PC-3 (cell line): ENCODE data around the gene NAPB. TPM values are rescaled to one million over a fixed set of nuclear protein-coding genes. Genes with fewer than 3 reads are reported as not detected.

Experiments
- ATAC-seq: fragments of 200-7000 bp; cut with Tn5 transposase; 2 replicates; pipeline ENCODE4 v1.9.1; 2020; ENCODE audit warnings: mild to moderate bottlenecking, moderate library complexity
- BruUV-seq: library from RNA; stranded (reverse); fragments of 400-500 nt; replicated peaks from 2 replicates; lab custom pipeline; 2021; lab: Mats Ljungman, UMichigan
- CTCF ChIA-PET: fragments of 300-600 bp; sonication (Branson Sonifier 250); formaldehyde crosslinking; loops from one replicate; lab custom pipeline; 2022; ENCODE audit warnings: antibody characterized with exemption; lab: Charles Lee
- POLR2A ChIA-PET: fragments of 300-600 bp; sonication (Branson Sonifier 250); formaldehyde crosslinking; loops from one replicate; lab custom pipeline; 2022; ENCODE audit warnings: antibody characterized with exemption; ENCODE audit not compliant: unreplicated experiment; lab: Charles Lee
- DNase-seq: peaks from one replicate; pipeline ENCODE4 v3.0.0-alpha.2; 2015
- H2AFZ ChIP-seq: fragments of 300-600 bp; sonication (generic); 2 replicates; pipeline ENCODE4 v1.6.0; 2016; ENCODE audit warnings: antibody characterized with exemption, low read length
- H3F3A ChIP-seq: fragments of 300-600 bp; sonication (generic); one replicate; pipeline ENCODE4 v1.6.0; 2017; ENCODE audit warnings: antibody characterized with exemption, low read length, control low read depth, mild to moderate bottlenecking; ENCODE audit not compliant: unreplicated experiment
- H3K27ac ChIP-seq: fragments of 300-600 bp; sonication (generic); 2 replicates; pipeline ENCODE4 v1.5.1; 2016; ENCODE audit warnings: mild to moderate bottlenecking, low read length
- H3K27me3 ChIP-seq: fragments of 300-600 bp; sonication (generic); 2 replicates; pipeline ENCODE4 v1.6.1; 2016; ENCODE audit warnings: low read length, mixed read lengths
- H3K36me3 ChIP-seq: fragments of 300-600 bp; sonication (generic); 2 replicates; pipeline ENCODE4 v1.6.1; 2016; ENCODE audit warnings: low read depth, mixed run types, low read length, mixed read lengths
- H3K4me1 ChIP-seq: fragments of 300-600 bp; sonication (generic); 2 replicates; pipeline ENCODE4 v1.5.1; 2016; ENCODE audit warnings: low read length; ENCODE audit not compliant: insufficient read depth
- H3K4me2 ChIP-seq: fragments of 300-600 bp; sonication (generic); 2 replicates; pipeline ENCODE4 v1.6.0; 2016; ENCODE audit warnings: low read length
- H3K4me3 ChIP-seq: fragments of 300-600 bp; sonication (generic); 2 replicates; pipeline ENCODE4 v1.5.1; 2016; ENCODE audit warnings: mild to moderate bottlenecking, low read length, mixed read lengths
- H3K79me2 ChIP-seq: fragments of 300-600 bp; sonication (generic); 2 replicates; pipeline ENCODE4 v1.6.1; 2017; ENCODE audit warnings: low read length, mixed read lengths
- H3K9ac ChIP-seq: fragments of 300-600 bp; sonication (generic); 2 replicates; pipeline ENCODE4 v1.6.0; 2016; ENCODE audit warnings: mild to moderate bottlenecking, low read length
- H3K9me2 ChIP-seq: fragments of 300-600 bp; sonication (generic); replicated peaks from 2 replicates; pipeline ENCODE4 v1.6.1; 2016; ENCODE audit warnings: mixed run types, low read length, mixed read lengths
- H3K9me3 ChIP-seq: fragments of 300-600 bp; sonication (generic); 2 replicates; pipeline ENCODE4 v1.6.1; 2016; ENCODE audit warnings: low read length, mixed read lengths
- H4K20me1 ChIP-seq: fragments of 300-600 bp; sonication (generic); 2 replicates; pipeline ENCODE4 v1.6.1; 2016; ENCODE audit warnings: low read length, mixed read lengths
- CTCF ChIP-seq: fragments of 300-600 bp; sonication (generic); conservative IDR thresholded peaks from 2 replicates; pipeline ENCODE4 v1.5.1; 2017; ENCODE audit warnings: antibody characterized with exemption, low read depth, mild to moderate bottlenecking, low read length
- EZH2 ChIP-seq: fragments of 300-600 bp; sonication (generic); IDR thresholded peaks from one replicate; pipeline ENCODE4 v1.6.1; 2017; ENCODE audit warnings: antibody characterized with exemption, mild to moderate bottlenecking, low read length; ENCODE audit not compliant: unreplicated experiment
- EZH2phosphoT487 ChIP-seq: fragments of 300-600 bp; sonication (generic); IDR thresholded peaks from 2 replicates; pipeline ENCODE4 v1.6.1; 2018; ENCODE audit warnings: mild to moderate bottlenecking, antibody characterized with exemption, low read length, borderline replicate concordance
- intact Hi-C: fragments of 100-400 bp; cut with micrococcal nuclease; formaldehyde crosslinking; loops from 2 replicates; pipeline ENCODE4 v1.9.0; 2023
- total RNA-seq: library from RNA; depleted of rRNA; stranded (reverse); fragments of >200 nt; gene quantifications from 2 replicates; pipeline ENCODE4 v1.2.3, GENCODE V29; 2014

Gene NAPB
- total RNA-seq, 1 experiment from 2014 or later: 7.8 TPM

- Histone ChIP-seq H3K79me2 (no peaks in the 10 kb centered on the region), H3K36me3 (no peaks in the 10 kb centered on the region), H3K4me2 (no peak overlapping the region), H3K27ac (no peak overlapping the region), H3K4me1 (peaks cover 10% of the 10 kb centered on the region), H3F3A (no peaks in the 10 kb centered on the region), H4K20me1 (no peaks in the 10 kb centered on the region), H3K9me3 (no peaks in the 10 kb centered on the region), H3K9ac (no peak overlapping the region), H3K4me3 (no peak overlapping the region), H3K27me3 (no peaks in the 10 kb centered on the region; the same call in 1 of the 2 replicates), H2AFZ (no peak overlapping the region), H3K9me2 (no peaks in the 10 kb centered on the region)
- ATAC-seq (no peak), DNase-seq (no peak)
- TF ChIP-seq CTCF (no peak), EZH2phosphoT487 (no peak), EZH2 (no peak)
- ChIA-PET POLR2A (no interaction called here), CTCF (no interaction called here)
- BruUV-seq: no TSS peak
- intact Hi-C loops: no loop called here
Observed at GRCh38 chr20:23442436-23442835, 21.1 kb upstream of the NAPB start.

- H2AFZ ChIP-seq: no peak overlapping the region
- H3K9ac ChIP-seq: no peak overlapping the region
- H3K9me3 ChIP-seq: no peaks in the 10 kb centered on the region
- ChIA-PET CTCF (interaction anchor here (0.6 kb wide), 1 partner anchor 92 kb away, joined by 3 read pairs; no protein-coding TSS in a partner anchor), POLR2A (no interaction called here)
- H4K20me1 ChIP-seq: no peaks in the 10 kb centered on the region
- TF ChIP-seq EZH2phosphoT487 (no peak), EZH2 (no peak), CTCF (peak; percentile 97)
- no peak overlapping the region for H3K4me3 ChIP-seq
- DNase-seq (peak; percentile 94), ATAC-seq (peak; percentile 87)
- H3K4me1 ChIP-seq: peaks cover 10% of the 10 kb centered on the region
- BruUV-seq: no TSS peak
- H3K9me2 ChIP-seq: no peaks in the 10 kb centered on the region
- intact Hi-C loops: loop anchor here (1.0 kb wide), 1 partner anchor 164 kb away; no protein-coding TSS in a partner anchor
- no peaks in the 10 kb centered on the region; the same call in 1 of the 2 replicates for H3K27me3 ChIP-seq
- no peaks in the 10 kb centered on the region for H3K79me2 ChIP-seq
- no peak overlapping the region for H3K4me2 ChIP-seq
- no peaks in the 10 kb centered on the region for H3F3A ChIP-seq
- H3K36me3 ChIP-seq: no peaks in the 10 kb centered on the region
- H3K27ac ChIP-seq: no peak overlapping the region
Observed at GRCh38 chr20:23441850-23442313, 20.6 kb upstream of the NAPB start.

- DNase-seq: no peak
- H2AFZ ChIP-seq: no peak overlapping the region
- no peaks in the 10 kb centered on the region for H3K9me2 ChIP-seq
- no peaks in the 10 kb centered on the region for H3K36me3 ChIP-seq
- TF ChIP-seq EZH2phosphoT487 (no peak), EZH2 (no peak), CTCF (no peak)
- intact Hi-C loops: no loop called here
- H3K27ac ChIP-seq: no peak overlapping the region
- no TSS peak for BruUV-seq
- ChIA-PET CTCF (no interaction called here), POLR2A (no interaction called here)
- no peak for ATAC-seq
- H4K20me1 ChIP-seq: no peaks in the 10 kb centered on the region
- H3K4me3 ChIP-seq: no peak overlapping the region
- H3K9me3 ChIP-seq: no peaks in the 10 kb centered on the region
- no peak overlapping the region for H3K4me2 ChIP-seq
- H3K9ac ChIP-seq: no peak overlapping the region
- H3K4me1 ChIP-seq: no peaks in the 10 kb centered on the region
- H3K27me3 ChIP-seq: peaks cover 8% of the 10 kb centered on the region
- H3K79me2 ChIP-seq: no peaks in the 10 kb centered on the region
- no peaks in the 10 kb centered on the region for H3F3A ChIP-seq
Observed at GRCh38 chr20:23440004-23440403, 18.7 kb upstream of the NAPB start.
